HepG2 (cell line): Measurements from ENCODE around the gene NAP1L4. TPM values are rescaled to one million over a fixed set of nuclear protein-coding genes. Genes with fewer than 3 reads are reported as not detected.

Source experiments
- BCL6 ChIP-seq: IDR thresholded peaks from 2 replicates; pipeline ENCODE4 v1.6.1; 2016; ENCODE audit warnings: missing genetic modification reagents, missing compliant biosample characterization
- CTCF ChIP-seq: sonication (generic); formaldehyde crosslinking; IDR thresholded peaks from 2 replicates; pipeline ENCODE4 v1.5.0; 2020; ENCODE audit warnings: mild to moderate bottlenecking, missing genetic modification reagents, moderate library complexity
- EED ChIP-seq: sonication (generic); formaldehyde crosslinking; IDR thresholded peaks from 2 replicates; pipeline ENCODE4 v1.5.0; 2020; ENCODE audit warnings: mild to moderate bottlenecking, missing genetic modification reagents
- GZF1 ChIP-seq: sonication (generic); formaldehyde crosslinking; IDR thresholded peaks from 2 replicates; pipeline ENCODE4 v1.5.1; 2020; ENCODE audit warnings: mild to moderate bottlenecking, missing genetic modification reagents
- HMGXB4 ChIP-seq, 2 experiments: sonication (generic) in 1 of 2; formaldehyde crosslinking in 1 of 2; IDR thresholded peaks; 2 replicates each; pipeline versions ENCODE4 v1.4.0 to v1.6.1; 2018 to 2020; ENCODE audit warnings: missing genetic modification reagents in 2 of 2, borderline replicate concordance in 1 of 2, low read depth in 1 of 2, mild to moderate bottlenecking in 1 of 2, missing biosample characterization in 1 of 2
- HNRNPLL ChIP-seq: fragments of 200-400 bp; formaldehyde crosslinking; IDR thresholded peaks from 2 replicates; pipeline ENCODE4 v1.6.1; 2017; ENCODE audit warnings: mild to moderate bottlenecking, low read depth, low read length; ENCODE audit not compliant: poor library complexity, severe bottlenecking
- MAFK ChIP-seq, 2 experiments: IDR thresholded peaks in 1 of 2; conservative IDR thresholded peaks in 1 of 2; 2 replicates each; pipeline ENCODE4 v1.6.1; 2011; ENCODE audit warnings: improper control_type of control experiment in 2 of 2, low read length in 2 of 2
- MLXIP ChIP-seq: sonication (generic); formaldehyde crosslinking; IDR thresholded peaks from 2 replicates; pipeline ENCODE4 v1.9.0; 2021; ENCODE audit warnings: missing genetic modification reagents, borderline replicate concordance
- NFKBIZ ChIP-seq: IDR thresholded peaks from 2 replicates; pipeline ENCODE4 v1.6.1; 2018; ENCODE audit warnings: missing genetic modification reagents, missing compliant biosample characterization
- NPAS2 ChIP-seq: sonication (generic); formaldehyde crosslinking; IDR thresholded peaks from 2 replicates; pipeline ENCODE4 v1.8.0; 2022; ENCODE audit warnings: mild to moderate bottlenecking, missing genetic modification reagents, borderline replicate concordance
- NR0B2 ChIP-seq: sonication (generic); formaldehyde crosslinking; IDR thresholded peaks from 2 replicates; pipeline ENCODE4 v1.4.0; 2020; ENCODE audit warnings: mild to moderate bottlenecking, missing genetic modification reagents
- SAFB2 ChIP-seq: sonication (generic); formaldehyde crosslinking; IDR thresholded peaks from 2 replicates; pipeline ENCODE4 v1.5.1; 2020; ENCODE audit warnings: missing genetic modification reagents, low read depth, mild to moderate bottlenecking, borderline replicate concordance
- TAF15 ChIP-seq: fragments of 200-400 bp; formaldehyde crosslinking; IDR thresholded peaks from one replicate; pipeline ENCODE4 v1.6.1; 2018; ENCODE audit warnings: mild to moderate bottlenecking, low read depth, low read length; ENCODE audit not compliant: poor library complexity, severe bottlenecking
- XRCC5 ChIP-seq: fragments of 200-400 bp; formaldehyde crosslinking; optimal IDR thresholded peaks from 2 replicates; pipeline ENCODE3; 2017; ENCODE audit warnings: mild to moderate bottlenecking, low read length
- YEATS2 ChIP-seq: sonication (generic); formaldehyde crosslinking; IDR thresholded peaks from 2 replicates; pipeline ENCODE4 v1.4.0; 2020; ENCODE audit warnings: missing genetic modification reagents, borderline replicate concordance
- ZFP62 ChIP-seq: sonication (generic); formaldehyde crosslinking; IDR thresholded peaks from 2 replicates; pipeline ENCODE4 v1.4.0; 2020; ENCODE audit warnings: missing genetic modification reagents
- ZNF75D ChIP-seq: sonication (generic); formaldehyde crosslinking; IDR thresholded peaks from 2 replicates; pipeline ENCODE4 v1.8.1; 2023; ENCODE audit warnings: missing genetic modification reagents, mild to moderate bottlenecking, borderline replicate concordance
- ZUFSP ChIP-seq: sonication (generic); formaldehyde crosslinking; IDR thresholded peaks from 2 replicates; pipeline ENCODE4 v1.9.0; 2021; ENCODE audit warnings: missing genetic modification reagents, mild to moderate bottlenecking, borderline replicate concordance
- polyA plus RNA-seq, 8 experiments: library from polyadenylated mRNA; depleted of rRNA in 3 of 8; stranded (reverse) in 7 of 8; unstranded in 1 of 8; fragments of >200 nt; fragmentation: Illumina TruSeq in 4 of 8; extraction: Trizol in 4 of 8; gene quantifications; 2 replicates each; pipeline versions ENCODE4 v1.2.1 to v1.2.3, GENCODE V29; 2011 to 2016; ENCODE audit warnings: low read depth in 4 of 8, missing spikeins in 1 of 8, mixed read lengths in 1 of 8; ENCODE audit not compliant: insufficient read depth in 1 of 8
- total RNA-seq, 5 experiments: library from RNA; depleted of rRNA; stranded (reverse); fragments of >200 nt; fragmentation: Illumina TruSeq; extraction: Trizol; gene quantifications; 2 replicates each; pipeline ENCODE4 v1.2.3, GENCODE V29; 2016; ENCODE audit warnings: low read depth in 1 of 5

Gene NAP1L4
- total and polyA plus RNA-seq, 2 of the 13 experiments (the other 11 are each of a cell fraction or from before 2014, with no cell fraction given): 64.0 to 186 TPM

- TF ChIP-seq MLXIP (CRISPR knock-in tag) (no peak), EED (CRISPR knock-in tag) (no peak), XRCC5 (peak; percentile 30), NPAS2 (CRISPR knock-in tag) (no peak), HNRNPLL (peak; percentile 30), ZUFSP (CRISPR knock-in tag) (no peak), YEATS2 (CRISPR knock-in tag) (peak; percentile 20; the same call in 1 of the 2 replicates), TAF15 (peak; percentile 9), NR0B2 (no peak), CTCF (CRISPR knock-in tag) (peak; percentile 36; the same call in 1 of the 2 replicates), ZFP62 (CRISPR knock-in tag) (no peak), ZNF75D (CRISPR knock-in tag) (no peak), BCL6 (no peak), MAFK (conservative IDR thresholded peaks at IDR 0.05 in 1 of 2, IDR thresholded peaks at IDR 0.05 in 1 of 2; ENCODE audit: low read length in 2 of 2) (peak; percentile 29 to 58; a peak in 3 of 4 replicates), HMGXB4 (CRISPR knock-in tag; IDR thresholded peaks at IDR 0.05; ENCODE audit: borderline replicate concordance in 1 of 2, low read depth in 1 of 2) (peak in 1 of 2 experiments; percentile 30; a peak in 1 of 4 replicates), GZF1 (CRISPR knock-in tag) (peak; percentile 25; the same call in 1 of the 2 replicates), NFKBIZ (no peak), SAFB2 (peak; percentile 94; the same call in 1 of the 2 replicates)
Observed at GRCh38 chr11:2902784-2903671, 89.1 kb downstream of the NAP1L4 start (continued).
